GM12801 (cell line): Measurements from ENCODE around the gene ANKRD16.

ENCODE experiments used
- CTCF ChIP-seq: IDR thresholded peaks from one replicate; pipeline ENCODE4 v1.5.1; 2011; ENCODE audit warnings: control low read depth; ENCODE audit not compliant: insufficient read length; ENCODE audit errors: extremely low read depth

The ANKRD16 gene

GRCh38 chr10:5929442-5929841, 39.7 kb upstream of the ANKRD16 start:
- TF ChIP-seq CTCF = no peak

- no peak for TF ChIP-seq CTCF
Observed at GRCh38 chr10:5927306-5927705, 37.6 kb upstream of the ANKRD16 start.

DNA sequence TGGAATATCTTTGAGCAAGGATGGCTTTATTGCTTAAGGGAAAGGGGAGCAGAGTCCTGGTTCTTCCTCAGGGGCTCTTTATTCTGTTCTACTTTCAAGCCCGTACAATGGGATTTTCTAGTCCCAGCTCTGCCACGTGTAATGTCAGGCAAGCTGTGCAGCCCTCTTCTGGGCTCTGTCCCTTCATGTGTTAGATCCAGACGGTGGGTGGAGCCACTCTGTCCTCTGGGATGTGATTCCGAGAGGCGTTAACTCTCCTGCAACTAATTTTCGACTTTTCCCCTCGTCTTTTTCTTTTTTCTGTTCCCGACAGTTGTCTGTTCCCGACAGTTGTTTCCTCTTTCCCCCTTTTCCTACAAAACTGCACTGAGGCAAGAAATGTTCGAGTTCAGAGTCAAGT, 35.2 kb upstream of the ANKRD16 start:
- no peak for TF ChIP-seq CTCF

- TF ChIP-seq CTCF = no peak
Observed at GRCh38 chr10:5921746-5922145, 32.1 kb upstream of the ANKRD16 start.

GRCh38 chr10:5919568-5919967, 29.9 kb upstream of the ANKRD16 start:
- no peak for TF ChIP-seq CTCF

DNA sequence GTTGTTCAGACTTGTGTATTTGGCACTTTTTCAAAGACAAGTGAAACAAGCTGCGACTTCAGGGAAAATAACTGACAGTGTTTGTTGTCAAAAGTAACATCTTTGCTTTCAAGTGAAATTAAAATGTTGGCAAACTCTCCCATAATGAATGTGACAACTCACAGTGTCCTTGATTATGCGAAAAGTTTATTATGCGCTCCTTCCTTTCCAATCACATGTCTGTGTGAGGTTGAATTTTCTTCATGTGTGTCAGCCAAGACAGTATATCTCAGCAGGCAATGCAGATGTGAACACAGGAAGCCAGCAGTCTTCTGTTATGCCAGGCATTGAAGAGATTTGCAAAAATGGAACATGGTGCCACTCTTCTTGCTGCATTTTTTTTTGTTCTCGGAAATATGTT, 29.1 kb upstream of the ANKRD16 start:
- TF ChIP-seq CTCF = no peak

DNA sequence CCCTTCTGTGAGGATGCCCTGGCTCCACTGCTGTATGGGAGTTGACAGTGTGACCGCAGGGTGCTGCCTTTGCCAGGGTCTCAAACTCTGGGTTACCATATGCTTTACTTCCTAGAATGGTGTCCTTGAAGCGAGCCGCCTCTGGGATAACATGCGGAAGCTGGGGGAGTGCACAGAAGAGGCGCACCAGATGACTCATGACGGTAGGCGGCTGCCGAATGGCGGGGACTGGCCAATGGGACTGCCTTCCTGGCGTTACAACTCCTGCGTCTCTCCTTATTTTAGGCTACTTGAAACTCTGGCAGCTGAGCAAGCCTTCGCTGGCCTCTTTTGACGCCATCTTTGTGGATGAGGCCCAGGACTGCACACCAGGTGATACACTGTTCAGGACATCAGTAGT, 27.6 kb upstream of the ANKRD16 start:
- no peak for TF ChIP-seq CTCF

GRCh38 chr10:5915451-5915850, 25.8 kb upstream of the ANKRD16 start:
- TF ChIP-seq CTCF = no peak
